Vagina (tissue), 2 donors: ENCODE measurements around the gene ACSM5. TPM values are rescaled to one million over a fixed set of nuclear protein-coding genes. Genes with fewer than 3 reads are reported as not detected.

Experiments used
- DNase-seq, 2 donors: peaks; one replicate each; pipeline ENCODE4 v3.0.0-alpha.2; 2017; ENCODE audit errors: extremely low spot score in 2 of 2
- H3K27ac ChIP-seq: fragments of 200-600 bp; sonication (generic); one replicate; pipeline ENCODE4 v1.5.1; 2019
- H3K27me3 ChIP-seq: fragments of 200-600 bp; sonication (generic); one replicate; pipeline ENCODE4 v1.5.1; 2019
- H3K36me3 ChIP-seq, 2 donors: fragments of 200-600 bp; sonication (generic); one replicate each; pipeline ENCODE4 v1.5.1; 2017 to 2019
- H3K4me1 ChIP-seq: fragments of 200-600 bp; sonication (generic); one replicate; pipeline ENCODE4 v1.5.1; 2019
- H3K4me3 ChIP-seq, 2 donors: fragments of 200-600 bp; sonication (generic); 1 replicate in 1 of 2; 2 replicates in 1 of 2; pipeline ENCODE4 v1.5.1; 2016 to 2019
- H3K9me3 ChIP-seq: fragments of 200-600 bp; sonication (generic); one replicate; pipeline ENCODE4 v1.5.1; 2019
- POLR2A ChIP-seq, 2 donors: fragments of 450-650 bp; IDR thresholded peaks; one replicate each; pipeline ENCODE4 v1.6.1; 2017; ENCODE audit warnings: antibody characterized with exemption in 2 of 2, mild to moderate bottlenecking in 2 of 2, moderate library complexity in 2 of 2
- POLR2AphosphoS5 ChIP-seq, 2 donors: sonication (generic); formaldehyde crosslinking; IDR thresholded peaks; one replicate each; pipeline ENCODE4 v1.9.0; 2017; ENCODE audit warnings: antibody characterized with exemption in 2 of 2, mild to moderate bottlenecking in 2 of 2, low read depth in 1 of 2; ENCODE audit not compliant: insufficient read depth in 1 of 2
- intact Hi-C: fragments of 100-400 bp; cut with DNase I; formaldehyde crosslinking; loops from one replicate; pipeline ENCODE4 v1.15.1; 2023
- total RNA-seq: library from RNA; depleted of rRNA; stranded (reverse); fragments of >200 nt; gene quantifications from one replicate; pipeline ENCODE4 v1.2.3, GENCODE V29; 2016
- TF ChIP-seq, protein P1 (sequence below), 3 experiments: fragments of 450-650 bp in 2 of 3; fragments of 200-600 bp in 1 of 3; sonication (generic) in 1 of 3; IDR thresholded peaks; one replicate each; pipeline ENCODE4 v1.5.1; 2017 to 2019; ENCODE audit warnings: antibody characterized with exemption in 3 of 3, mild to moderate bottlenecking in 2 of 3, moderate library complexity in 2 of 3

Gene ACSM5
- total RNA-seq, 1 donor from 2014 or later = 2.9 TPM

DNA sequence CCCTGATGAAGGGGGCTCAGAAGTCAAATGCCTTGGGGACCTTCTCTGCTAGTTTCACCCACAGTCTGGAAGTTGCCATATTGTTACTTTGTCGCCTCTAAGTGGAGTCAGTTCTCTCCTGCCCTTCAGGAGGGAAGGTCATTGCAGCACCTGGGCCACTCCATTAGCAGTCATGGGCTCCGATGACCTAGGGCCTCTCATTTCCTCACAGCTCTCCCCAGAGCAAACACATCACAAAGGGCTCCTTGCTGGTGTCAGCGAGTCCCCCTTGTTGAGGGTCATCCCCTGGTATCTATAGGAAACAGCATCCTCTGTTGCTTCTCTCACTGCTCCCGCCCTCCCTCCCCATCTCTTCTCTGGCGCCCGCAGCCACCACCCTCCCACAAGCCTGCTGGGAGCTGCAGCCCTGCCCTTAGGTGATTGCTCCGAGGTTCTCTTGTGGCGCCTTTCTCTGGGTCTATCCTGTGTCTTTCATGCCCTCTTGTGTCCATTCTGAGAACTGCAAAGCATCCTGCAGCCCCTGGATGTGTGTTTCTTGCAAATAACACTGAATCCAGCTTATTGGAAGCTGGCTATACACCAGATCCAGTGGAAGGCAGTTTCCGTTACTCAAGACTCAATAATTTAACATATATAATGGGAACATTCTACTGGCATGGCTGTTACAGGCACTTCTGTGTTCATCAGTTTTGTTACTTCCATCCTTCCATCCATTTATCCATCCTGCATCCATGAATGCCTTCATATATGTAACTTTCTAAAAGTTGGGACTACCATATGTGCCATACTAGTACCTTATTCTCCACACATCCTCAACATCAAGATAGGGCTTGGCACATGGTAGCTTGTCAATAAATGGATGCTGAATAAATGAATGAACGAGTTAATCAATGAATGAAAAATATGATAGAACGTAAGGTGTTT lies 26.0 kb upstream of the ACSM5 start:
- peaks cover 7% of the 10 kb centered on the region for H3K4me1 ChIP-seq
- TF ChIP-seq, protein P1, sequence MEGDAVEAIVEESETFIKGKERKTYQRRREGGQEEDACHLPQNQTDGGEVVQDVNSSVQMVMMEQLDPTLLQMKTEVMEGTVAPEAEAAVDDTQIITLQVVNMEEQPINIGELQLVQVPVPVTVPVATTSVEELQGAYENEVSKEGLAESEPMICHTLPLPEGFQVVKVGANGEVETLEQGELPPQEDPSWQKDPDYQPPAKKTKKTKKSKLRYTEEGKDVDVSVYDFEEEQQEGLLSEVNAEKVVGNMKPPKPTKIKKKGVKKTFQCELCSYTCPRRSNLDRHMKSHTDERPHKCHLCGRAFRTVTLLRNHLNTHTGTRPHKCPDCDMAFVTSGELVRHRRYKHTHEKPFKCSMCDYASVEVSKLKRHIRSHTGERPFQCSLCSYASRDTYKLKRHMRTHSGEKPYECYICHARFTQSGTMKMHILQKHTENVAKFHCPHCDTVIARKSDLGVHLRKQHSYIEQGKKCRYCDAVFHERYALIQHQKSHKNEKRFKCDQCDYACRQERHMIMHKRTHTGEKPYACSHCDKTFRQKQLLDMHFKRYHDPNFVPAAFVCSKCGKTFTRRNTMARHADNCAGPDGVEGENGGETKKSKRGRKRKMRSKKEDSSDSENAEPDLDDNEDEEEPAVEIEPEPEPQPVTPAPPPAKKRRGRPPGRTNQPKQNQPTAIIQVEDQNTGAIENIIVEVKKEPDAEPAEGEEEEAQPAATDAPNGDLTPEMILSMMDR (IDR thresholded peaks at IDR 0.05) = peak; percentile 42 to 67 (median 44)
- TF ChIP-seq POLR2A (IDR thresholded peaks at IDR 0.05) (no peak), POLR2AphosphoS5 (IDR thresholded peaks at IDR 0.05; ENCODE audit: insufficient read depth in 1 of 2, low read depth in 1 of 2) (no peak)
- no peak overlapping the region for H3K27ac ChIP-seq
- intact Hi-C loops = loop anchor here (10.0 kb wide), 1 partner anchor 479 kb away; no protein-coding TSS in a partner anchor
- no peaks in the 10 kb centered on the region for H3K36me3 ChIP-seq
- H3K27me3 ChIP-seq = no peaks in the 10 kb centered on the region
- DNase-seq = no peak
- no peak overlapping the region for H3K4me3 ChIP-seq
- no peaks in the 10 kb centered on the region for H3K9me3 ChIP-seq

DNA sequence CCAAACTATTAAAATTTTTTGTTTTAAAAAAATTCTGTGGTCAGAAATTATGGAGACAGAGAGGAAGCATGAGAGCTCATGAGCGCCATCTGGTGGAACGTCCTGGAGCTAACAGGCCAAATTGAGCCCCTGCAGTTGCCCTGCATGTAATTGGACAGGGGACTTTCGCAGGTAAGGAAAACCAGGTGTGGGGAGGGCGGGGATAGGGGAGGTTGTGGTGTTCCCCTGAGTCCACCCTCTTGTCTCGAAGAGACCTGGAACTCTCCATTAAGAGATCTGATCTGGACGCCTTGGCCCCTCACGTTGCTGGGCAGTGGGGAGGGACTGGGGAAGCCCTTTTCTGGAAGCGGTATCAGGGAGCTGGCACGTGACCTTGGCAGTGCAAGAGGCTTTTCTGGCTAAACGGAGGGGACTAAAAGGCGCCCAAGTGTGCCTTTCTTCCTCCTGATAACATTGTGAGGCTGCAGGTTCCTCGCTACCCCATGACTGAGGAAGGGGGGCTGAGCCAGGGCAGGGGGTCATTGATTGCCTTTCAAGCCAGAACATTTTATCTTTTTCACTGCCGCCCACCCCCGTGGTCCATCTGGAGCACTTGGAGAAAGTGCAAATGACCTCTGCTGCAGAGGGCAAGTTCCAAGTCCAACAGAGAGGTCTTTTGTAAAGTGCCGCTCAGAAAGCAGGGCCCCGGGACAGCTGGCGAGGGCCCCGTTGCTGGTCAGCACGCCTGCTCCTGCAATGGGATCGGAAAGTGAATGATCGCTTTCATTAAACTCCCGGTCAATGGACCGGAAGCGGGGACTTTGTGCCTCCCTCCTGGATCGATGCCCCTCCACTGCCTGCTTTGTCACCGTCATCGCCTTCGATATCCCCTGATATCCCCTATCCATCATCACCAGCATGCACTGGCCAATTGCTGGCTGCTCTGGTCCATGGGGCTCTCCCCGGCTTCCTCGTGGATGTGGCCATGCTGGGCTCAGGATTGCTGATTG lies 23.2 kb upstream of the ACSM5 start:
- Histone ChIP-seq H3K9me3 (no peaks in the 10 kb centered on the region), H3K4me3 (no peak overlapping the region), H3K4me1 (peaks cover 7% of the 10 kb centered on the region), H3K27ac (no peak overlapping the region), H3K27me3 (no peaks in the 10 kb centered on the region), H3K36me3 (no peaks in the 10 kb centered on the region)
- DNase-seq = no peak
- intact Hi-C loops = loop anchor here (10.0 kb wide), 1 partner anchor 481 kb away; no protein-coding TSS in a partner anchor
- TF ChIP-seq POLR2A (IDR thresholded peaks at IDR 0.05) = no peak
- TF ChIP-seq, protein P1 (IDR thresholded peaks at IDR 0.05) = peak; percentile 5 to 55 (median 43)

DNA sequence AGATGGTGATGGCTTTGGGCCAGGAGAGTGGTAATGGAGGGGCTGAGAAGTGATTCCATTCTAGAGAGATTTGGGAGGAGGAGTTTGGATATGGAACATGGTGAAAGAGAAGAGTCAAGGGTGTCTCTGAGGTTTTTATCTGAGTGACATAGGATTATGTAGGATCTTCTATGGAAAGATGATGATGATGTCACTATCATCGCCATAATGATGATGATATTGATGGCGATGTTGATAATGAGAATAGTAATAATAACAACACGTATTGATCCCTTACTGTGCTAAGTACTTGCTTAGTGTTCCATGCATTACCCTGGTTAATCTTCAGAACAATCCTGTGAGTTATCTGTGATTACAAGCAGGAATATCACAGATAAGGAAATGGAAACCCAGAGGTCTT lies 21.4 kb upstream of the ACSM5 start:
- H3K4me1 ChIP-seq = peaks cover 7% of the 10 kb centered on the region
- H3K9me3 ChIP-seq = no peaks in the 10 kb centered on the region
- TF ChIP-seq POLR2AphosphoS5 (IDR thresholded peaks at IDR 0.05; ENCODE audit: insufficient read depth in 1 of 2, low read depth in 1 of 2) (no peak), POLR2A (IDR thresholded peaks at IDR 0.05) (no peak)
- TF ChIP-seq, protein P1 (IDR thresholded peaks at IDR 0.05) = no peak
- H3K27me3 ChIP-seq = no peaks in the 10 kb centered on the region
- H3K36me3 ChIP-seq = no peaks in the 10 kb centered on the region
- no peak for DNase-seq
- no peak overlapping the region for H3K27ac ChIP-seq
- intact Hi-C loops = loop anchor here (10.0 kb wide), 1 partner anchor 483 kb away; no protein-coding TSS in a partner anchor
- no peak overlapping the region for H3K4me3 ChIP-seq

DNA sequence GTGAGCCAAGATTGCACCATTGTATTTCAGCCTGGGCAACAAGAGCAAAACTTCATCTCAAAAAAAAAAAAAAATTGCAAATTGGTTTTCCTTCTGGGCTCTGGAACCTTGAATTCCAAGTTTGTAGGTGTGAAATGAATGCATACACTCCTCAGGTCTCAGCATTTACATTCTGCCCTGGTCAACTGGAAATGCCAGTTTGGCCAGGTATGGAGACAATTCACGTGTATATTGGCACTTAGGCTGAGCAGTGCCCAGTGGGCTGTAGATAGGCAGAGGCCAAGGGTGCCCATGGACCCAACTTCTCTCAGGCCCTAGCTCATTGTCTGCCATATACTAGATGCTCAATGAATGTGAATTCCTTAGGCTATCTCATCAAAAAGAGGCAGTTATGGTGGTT lies 20.5 kb upstream of the ACSM5 start:
- no peak overlapping the region for H3K27ac ChIP-seq
- intact Hi-C loops = loop anchor here (10.0 kb wide), 1 partner anchor 484 kb away; no protein-coding TSS in a partner anchor
- no peaks in the 10 kb centered on the region for H3K27me3 ChIP-seq
- no peak overlapping the region for H3K4me3 ChIP-seq
- no peak for DNase-seq
- no peaks in the 10 kb centered on the region for H3K9me3 ChIP-seq
- H3K4me1 ChIP-seq = peaks cover 13% of the 10 kb centered on the region
- TF ChIP-seq POLR2A (IDR thresholded peaks at IDR 0.05) = no peak
- no peak for TF ChIP-seq POLR2AphosphoS5 (IDR thresholded peaks at IDR 0.05; ENCODE audit: insufficient read depth in 1 of 2, low read depth in 1 of 2)
- TF ChIP-seq, protein P1 (IDR thresholded peaks at IDR 0.05) = no peak
- H3K36me3 ChIP-seq = no peaks in the 10 kb centered on the region
